Astrocyte (in vitro differentiated cells and primary cell): ENCODE data around the gene TEDC1. TPM values are rescaled to one million over a fixed set of nuclear protein-coding genes. Genes with fewer than 3 reads are reported as not detected.

Experiments used
- DNase-seq: peaks from one replicate; pipeline ENCODE4 v3.0.0-alpha.2; 2010; ENCODE audit warnings: low read depth
- FAIRE-seq: peaks from 2 replicates; lab custom pipeline; 2011; peaks lifted over from hg19 to GRCh38; lab: Jason Lieb, UNC
- H2AFZ ChIP-seq: 2 replicates; pipeline ENCODE4 v1.6.0; 2012; ENCODE audit warnings: low read depth, low read length, inconsistent platforms
- H3K27ac ChIP-seq: 2 replicates; pipeline ENCODE4 v1.5.1; 2011; ENCODE audit warnings: low read depth, low read length, inconsistent platforms
- H3K27me3 ChIP-seq: 2 replicates; pipeline ENCODE4 v1.6.0; 2011; ENCODE audit warnings: low read length, inconsistent platforms; ENCODE audit not compliant: insufficient read depth
- H3K36me3 ChIP-seq: 2 replicates; pipeline ENCODE4 v1.5.1; 2011; ENCODE audit warnings: low read length, inconsistent platforms; ENCODE audit not compliant: insufficient read depth
- H3K4me1 ChIP-seq: 2 replicates; pipeline ENCODE4 v1.5.1; 2011; ENCODE audit warnings: low read length, inconsistent platforms; ENCODE audit not compliant: insufficient read depth
- H3K4me2 ChIP-seq: 2 replicates; pipeline ENCODE4 v1.6.0; 2012; ENCODE audit warnings: low read length, inconsistent platforms
- H3K4me3 ChIP-seq: 2 replicates; pipeline ENCODE4 v1.5.1; 2011; ENCODE audit warnings: low read depth, mild to moderate bottlenecking, low read length, inconsistent platforms; ENCODE audit not compliant: insufficient read depth
- H3K79me2 ChIP-seq: 2 replicates; pipeline ENCODE4 v1.6.0; 2012; ENCODE audit warnings: mild to moderate bottlenecking, low read length, inconsistent platforms; ENCODE audit not compliant: insufficient read depth
- H3K9ac ChIP-seq: 2 replicates; pipeline ENCODE4 v1.6.0; 2012; ENCODE audit warnings: mild to moderate bottlenecking, low read length, inconsistent platforms
- H3K9me3 ChIP-seq: 2 replicates; pipeline ENCODE4 v1.5.1; 2012; ENCODE audit warnings: low read depth, mild to moderate bottlenecking, low read length, inconsistent platforms; ENCODE audit not compliant: insufficient read depth
- H4K20me1 ChIP-seq: 2 replicates; pipeline ENCODE4 v1.6.0; 2012; ENCODE audit warnings: low read length, inconsistent platforms; ENCODE audit not compliant: insufficient read depth
- H3K27ac Mint-ChIP-seq: one replicate; pipeline ENCODE4 v1.8.0; 2021; ENCODE audit warnings: mild to moderate bottlenecking, mixed read lengths; ENCODE audit not compliant: unreplicated experiment
- H3K27me3 Mint-ChIP-seq: one replicate; pipeline ENCODE4 v1.8.0; 2021; ENCODE audit warnings: low read depth, mixed read lengths; ENCODE audit not compliant: unreplicated experiment
- H3K36me3 Mint-ChIP-seq: one replicate; pipeline ENCODE4 v1.8.0; 2021; ENCODE audit warnings: low read depth, mixed read lengths; ENCODE audit not compliant: unreplicated experiment
- H3K4me1 Mint-ChIP-seq: one replicate; pipeline ENCODE4 v1.8.0; 2021; ENCODE audit warnings: low read depth, mixed read lengths; ENCODE audit not compliant: unreplicated experiment
- H3K4me3 Mint-ChIP-seq: one replicate; pipeline ENCODE4 v1.8.0; 2021; ENCODE audit warnings: mild to moderate bottlenecking, moderate library complexity, mixed read lengths; ENCODE audit not compliant: unreplicated experiment
- H3K9me3 Mint-ChIP-seq: one replicate; pipeline ENCODE4 v1.8.0; 2021; ENCODE audit warnings: mild to moderate bottlenecking, mixed read lengths; ENCODE audit not compliant: unreplicated experiment
- EZH2 ChIP-seq: IDR thresholded peaks from 2 replicates; pipeline ENCODE4 v1.6.1; 2012; ENCODE audit warnings: mild to moderate bottlenecking, low read length, inconsistent platforms; ENCODE audit not compliant: insufficient read depth
- total RNA-seq: library from RNA; stranded (reverse); gene quantifications from 2 replicates; pipeline ENCODE4 v1.2.1, GENCODE V29; 2021
- TF ChIP-seq, protein P1 (sequence below): IDR thresholded peaks from 2 replicates; pipeline ENCODE4 v1.5.1; 2011; ENCODE audit warnings: low read depth, mild to moderate bottlenecking, inconsistent platforms, low read length, moderate library complexity; ENCODE audit not compliant: insufficient read depth

Gene TEDC1
- total RNA-seq, 1 donor from 2014 or later: 5.5 TPM

GRCh38 chr14:105533811-105534498 is 42.9 kb downstream of the TEDC1 start:
- no peaks in the 10 kb centered on the region for H3K9me3 ChIP-seq
- H3K79me2 ChIP-seq: no peaks in the 10 kb centered on the region
- FAIRE-seq: no peak
- no peak overlapping the region for H3K4me3 ChIP-seq
- no peak overlapping the region for H3K9ac ChIP-seq
- H4K20me1 ChIP-seq: no peaks in the 10 kb centered on the region
- Mint-ChIP-seq H3K4me1 (no peaks in the 10 kb centered on the region), H3K27me3 (peaks cover 42% of the 10 kb centered on the region), H3K27ac (no peak overlapping the region), H3K9me3 (peaks cover 2% of the 10 kb centered on the region), H3K36me3 (peaks cover 1% of the 10 kb centered on the region), H3K4me3 (no peak overlapping the region)
- no peak overlapping the region for H2AFZ ChIP-seq
- H3K4me1 ChIP-seq: no peaks in the 10 kb centered on the region
- TF ChIP-seq, protein P1, sequence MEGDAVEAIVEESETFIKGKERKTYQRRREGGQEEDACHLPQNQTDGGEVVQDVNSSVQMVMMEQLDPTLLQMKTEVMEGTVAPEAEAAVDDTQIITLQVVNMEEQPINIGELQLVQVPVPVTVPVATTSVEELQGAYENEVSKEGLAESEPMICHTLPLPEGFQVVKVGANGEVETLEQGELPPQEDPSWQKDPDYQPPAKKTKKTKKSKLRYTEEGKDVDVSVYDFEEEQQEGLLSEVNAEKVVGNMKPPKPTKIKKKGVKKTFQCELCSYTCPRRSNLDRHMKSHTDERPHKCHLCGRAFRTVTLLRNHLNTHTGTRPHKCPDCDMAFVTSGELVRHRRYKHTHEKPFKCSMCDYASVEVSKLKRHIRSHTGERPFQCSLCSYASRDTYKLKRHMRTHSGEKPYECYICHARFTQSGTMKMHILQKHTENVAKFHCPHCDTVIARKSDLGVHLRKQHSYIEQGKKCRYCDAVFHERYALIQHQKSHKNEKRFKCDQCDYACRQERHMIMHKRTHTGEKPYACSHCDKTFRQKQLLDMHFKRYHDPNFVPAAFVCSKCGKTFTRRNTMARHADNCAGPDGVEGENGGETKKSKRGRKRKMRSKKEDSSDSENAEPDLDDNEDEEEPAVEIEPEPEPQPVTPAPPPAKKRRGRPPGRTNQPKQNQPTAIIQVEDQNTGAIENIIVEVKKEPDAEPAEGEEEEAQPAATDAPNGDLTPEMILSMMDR: no peak
- TF ChIP-seq EZH2: no peak
- no peak overlapping the region for H3K27ac ChIP-seq
- H3K4me2 ChIP-seq: no peak overlapping the region
- no peak for DNase-seq
- peaks cover 2% of the 10 kb centered on the region for H3K27me3 ChIP-seq
- no peaks in the 10 kb centered on the region for H3K36me3 ChIP-seq

- H3K36me3 Mint-ChIP-seq: peaks cover 1% of the 10 kb centered on the region
- no peak overlapping the region for H3K9ac ChIP-seq
- peaks cover 2% of the 10 kb centered on the region for H3K9me3 Mint-ChIP-seq
- H3K79me2 ChIP-seq: no peaks in the 10 kb centered on the region
- DNase-seq: no peak
- H2AFZ ChIP-seq: no peak overlapping the region
- no peaks in the 10 kb centered on the region for H3K4me1 Mint-ChIP-seq
- H3K4me2 ChIP-seq: no peak overlapping the region
- no peaks in the 10 kb centered on the region for H3K4me1 ChIP-seq
- H3K36me3 ChIP-seq: no peaks in the 10 kb centered on the region
- peaks cover 2% of the 10 kb centered on the region for H3K27me3 ChIP-seq
- no peak overlapping the region for H3K4me3 ChIP-seq
- no peak overlapping the region for H3K27ac Mint-ChIP-seq
- H4K20me1 ChIP-seq: no peaks in the 10 kb centered on the region
- H3K27me3 Mint-ChIP-seq: peaks cover 44% of the 10 kb centered on the region
- H3K4me3 Mint-ChIP-seq: no peak overlapping the region
- H3K27ac ChIP-seq: no peak overlapping the region
- FAIRE-seq: no peak
- no peaks in the 10 kb centered on the region for H3K9me3 ChIP-seq
- TF ChIP-seq, protein P1: no peak
- TF ChIP-seq EZH2: no peak
Observed at GRCh38 chr14:105534586-105534985, 43.5 kb downstream of the TEDC1 start.

DNA sequence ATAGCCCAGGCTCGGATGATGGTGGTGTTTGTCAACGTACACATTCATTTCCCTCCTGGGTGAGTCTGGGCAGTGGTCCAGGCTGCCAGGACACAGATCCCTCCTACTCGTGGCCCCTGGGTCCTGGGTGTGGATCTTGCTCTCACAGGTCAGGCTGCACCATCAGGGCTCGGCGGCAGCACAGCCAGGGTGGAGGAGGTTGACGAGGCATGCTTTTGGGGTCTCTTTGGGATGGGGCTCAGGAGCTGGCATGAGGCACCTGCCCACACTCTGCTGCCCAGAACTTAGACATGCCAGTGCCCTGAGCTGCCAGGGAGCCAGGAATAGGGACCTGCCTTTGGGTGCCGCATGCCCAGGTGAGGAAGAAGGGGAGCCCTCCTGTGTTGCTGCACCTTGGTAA is 45.0 kb downstream of the TEDC1 start:
- DNase-seq (no peak), FAIRE-seq (no peak)
- H3K27ac Mint-ChIP-seq: no peak overlapping the region
- Histone ChIP-seq H3K9me3 (no peaks in the 10 kb centered on the region), H3K9ac (no peak overlapping the region), H3K4me2 (no peak overlapping the region), H3K36me3 (no peaks in the 10 kb centered on the region), H3K4me1 (no peaks in the 10 kb centered on the region), H3K79me2 (no peaks in the 10 kb centered on the region), H4K20me1 (no peaks in the 10 kb centered on the region), H3K27ac (no peak overlapping the region), H3K4me3 (no peak overlapping the region), H2AFZ (no peak overlapping the region), H3K27me3 (peaks cover 2% of the 10 kb centered on the region)
- no peak overlapping the region for H3K4me3 Mint-ChIP-seq
- TF ChIP-seq EZH2: no peak
- TF ChIP-seq, protein P1: no peak
- no peaks in the 10 kb centered on the region for H3K4me1 Mint-ChIP-seq
- H3K36me3 Mint-ChIP-seq: peaks cover 1% of the 10 kb centered on the region
- H3K27me3 Mint-ChIP-seq: peaks cover 46% of the 10 kb centered on the region
- H3K9me3 Mint-ChIP-seq: peaks cover 2% of the 10 kb centered on the region
